Motor neuron (in vitro differentiated cells): Measurements from ENCODE around the gene TEX22. TPM values are rescaled to one million over a fixed set of nuclear protein-coding genes. Genes with fewer than 3 reads are reported as not detected.
A peak's percentile ranks its signal among the peaks of the same experiment; 100 is the strongest.

Experiments used
- ATAC-seq, 8 experiments: fragments of 200-7000 bp; cut with Tn5 transposase; replicated peaks in 6 of 8; 2 replicates each; pipeline ENCODE4 v1.8.0; 2021; ENCODE audit warnings: mild to moderate bottlenecking in 8 of 8, moderate library complexity in 8 of 8
- H3K27ac ChIP-seq, 2 donors: fragments of 250-450 bp; sonication (Bioruptor Pico); 2 replicates each; pipeline ENCODE4 v1.9.0; 2021; ENCODE audit warnings: antibody characterized with exemption in 2 of 2, mild to moderate bottlenecking in 2 of 2, moderate library complexity in 1 of 2
- H3K4me1 ChIP-seq, 2 donors: fragments of 250-450 bp; sonication (Bioruptor Pico); replicated peaks in 1 of 2; 2 replicates each; pipeline ENCODE4 v1.6.1; 2021; ENCODE audit warnings: antibody characterized with exemption in 2 of 2, mild to moderate bottlenecking in 2 of 2, moderate library complexity in 1 of 2
- H3K4me3 ChIP-seq, 5 donors: fragments of 250-450 bp; sonication (Bioruptor Pico); 2 replicates each; pipeline ENCODE4 v1.9.0; 2021; ENCODE audit warnings: antibody characterized with exemption in 5 of 5, mild to moderate bottlenecking in 5 of 5, moderate library complexity in 4 of 5
- WGBS, 10 experiments: fragments of 450-650 bp; shearing (Covaris generic); methylation state at CpG; one replicate each; pipeline ENCODE4 v1.0.0; 2022; 5-methylcytosine and 5-hydroxymethylcytosine counted together
- in situ Hi-C, 9 experiments: fragments of 400-800 bp; cut with MboI; loops; one replicate each; pipeline ENCODE4 v1.15.0; 2021; ENCODE audit warnings: low sequenced_read_pairs in 9 of 9, low pct_unique_long_range_greater_than_20kb in 2 of 9; ENCODE audit not compliant: unreplicated experiment in 9 of 9
- total RNA-seq, 8 experiments: library from RNA; unstranded; fragments of 300-600 nt; gene quantifications; 2 replicates each; pipeline versions ENCODE4 v1.2.3 to v1.2.4, GENCODE V29; 2022

The TEX22 gene
- total RNA-seq, 8 experiments from 2014 or later: 0.25 to 1.1 (median 0.88) TPM

- peaks cover 0 to 1% of the 10 kb centered on the region in 2 donors for H3K4me1 ChIP-seq
- ATAC-seq: peak in 3 of 8 experiments; percentile 22 to 67 (median 36)
- in situ Hi-C loops: no loop called here
- WGBS, 10 experiments: 100% methylated on average over 1 to 2 of the region's 12 CpGs; no CpG with 5 or more reads in 8 of the 10 experiments
- no peak overlapping the region for H3K27ac ChIP-seq
- H3K4me3 ChIP-seq: no peak overlapping the region
Observed at GRCh38 chr14:105389534-105389933, 8.8 kb upstream of the TEX22 start.

DNA sequence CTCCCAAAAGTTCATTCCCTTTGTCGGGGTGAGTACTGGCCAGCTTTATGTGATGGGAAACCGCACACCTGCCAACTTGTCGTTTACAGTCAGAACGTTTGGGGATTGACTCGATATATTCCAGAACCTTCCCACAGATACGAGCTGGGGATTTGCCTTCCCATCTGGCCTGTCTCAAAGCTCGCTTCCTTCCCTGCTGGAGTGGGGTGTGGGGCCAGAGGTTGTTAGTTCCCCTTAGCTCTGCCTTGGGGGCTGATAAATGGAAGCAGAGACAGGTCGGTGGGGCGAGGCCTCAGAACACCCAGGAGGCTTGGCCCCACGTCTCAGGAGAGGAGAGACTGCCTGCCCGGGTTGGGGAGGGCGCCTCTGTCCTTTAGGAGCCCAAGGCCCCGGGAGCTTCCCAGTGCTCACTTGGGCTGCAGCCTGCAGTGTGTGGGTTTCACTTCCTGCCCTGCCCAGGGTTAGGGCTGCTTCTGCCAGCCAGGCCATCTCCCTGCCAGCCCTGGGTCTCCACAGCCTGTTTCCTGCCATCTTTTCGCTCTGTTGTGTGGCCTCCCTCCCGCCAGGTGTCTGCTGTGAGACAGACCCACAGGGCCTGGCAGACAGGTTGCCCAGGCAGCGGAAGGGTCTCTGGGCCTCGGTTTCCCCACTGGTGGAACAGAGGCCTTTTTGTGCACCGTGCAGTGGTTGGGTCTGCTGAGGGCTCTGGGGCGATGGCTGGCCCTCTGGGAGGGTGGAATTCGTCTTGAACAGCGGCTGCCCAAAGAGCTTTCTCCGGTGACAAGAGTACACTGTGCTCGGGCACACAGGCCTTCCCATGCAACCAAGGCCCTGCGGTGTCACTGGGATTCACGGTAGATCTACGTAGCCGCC is 8.1 kb upstream of the TEX22 start:
- Histone ChIP-seq H3K4me1 (peaks cover 3 to 7% of the 10 kb centered on the region in 2 donors), H3K27ac (no peak overlapping the region), H3K4me3 (no peak overlapping the region)
- in situ Hi-C loops: no loop called here
- 64 to 100% (median 94%) methylated on average over 1 to 15 of the region's 27 CpGs; no CpG with 5 or more reads in 3 of the 10 experiments for WGBS, 10 experiments
- peak in 1 of 8 experiments; percentile 19 for ATAC-seq

DNA sequence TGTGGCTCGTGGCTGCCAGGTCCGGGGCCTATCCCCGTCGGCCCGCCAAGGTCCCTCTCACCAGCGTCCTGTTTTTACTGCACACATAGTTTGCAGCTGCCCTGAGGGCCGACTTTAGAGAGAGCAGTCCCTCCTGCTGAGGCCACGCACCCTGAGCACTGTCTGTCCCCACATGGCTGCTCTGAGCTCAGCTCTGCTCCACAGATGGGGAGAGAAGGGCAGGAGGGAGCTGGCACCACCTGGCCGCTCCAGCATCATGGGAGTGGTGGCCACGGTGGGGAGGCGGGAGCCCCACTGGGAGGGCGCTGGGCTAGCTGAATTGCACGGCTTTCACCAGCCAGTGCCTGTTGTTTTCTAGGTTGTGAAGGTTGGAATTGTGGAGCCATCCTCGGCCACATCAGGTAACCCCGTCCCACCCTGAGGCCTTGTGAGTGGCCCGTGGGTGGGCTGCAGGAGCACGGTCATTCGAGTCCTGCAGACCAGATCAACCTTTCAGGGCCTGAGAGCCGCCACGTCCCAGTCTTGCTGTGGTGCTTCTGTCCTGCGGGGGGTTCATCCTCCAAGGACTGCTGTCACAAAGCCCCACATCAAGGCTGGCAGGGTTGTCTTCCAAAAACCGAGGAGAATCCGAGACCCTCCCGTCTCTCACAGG is 7.4 kb upstream of the TEX22 start:
- H3K4me1 ChIP-seq: peaks cover 3 to 7% of the 10 kb centered on the region in 2 donors
- 67 to 95% (median 84%) methylated on average over 3 to 7 of the region's 24 CpGs; no CpG with 5 or more reads in 5 of the 10 experiments for WGBS, 10 experiments
- no peak for ATAC-seq
- in situ Hi-C loops: no loop called here
- H3K27ac ChIP-seq: no peak overlapping the region
- no peak overlapping the region for H3K4me3 ChIP-seq

- no peak overlapping the region for H3K27ac ChIP-seq
- in situ Hi-C loops: no loop called here
- ATAC-seq: no peak
- peaks cover 3 to 7% of the 10 kb centered on the region in 2 donors for H3K4me1 ChIP-seq
- 90% methylated on average over 2 of the region's 23 CpGs; no CpG with 5 or more reads in 9 of the 10 experiments for WGBS, 10 experiments
- H3K4me3 ChIP-seq: no peak overlapping the region
Observed at GRCh38 chr14:105391541-105391940, 6.8 kb upstream of the TEX22 start.

GRCh38 chr14:105392131-105393090 is 5.9 kb upstream of the TEX22 start:
- 73 to 80% (median 78%) methylated on average over 1 to 4 of the region's 40 CpGs; no CpG with 5 or more reads in 6 of the 10 experiments for WGBS, 10 experiments
- in situ Hi-C loops: no loop called here
- H3K27ac ChIP-seq: no peak overlapping the region
- ATAC-seq: peak in 1 of 8 experiments; percentile 18
- peaks cover 5 to 10% of the 10 kb centered on the region in 2 donors for H3K4me1 ChIP-seq
- H3K4me3 ChIP-seq: no peak overlapping the region

DNA sequence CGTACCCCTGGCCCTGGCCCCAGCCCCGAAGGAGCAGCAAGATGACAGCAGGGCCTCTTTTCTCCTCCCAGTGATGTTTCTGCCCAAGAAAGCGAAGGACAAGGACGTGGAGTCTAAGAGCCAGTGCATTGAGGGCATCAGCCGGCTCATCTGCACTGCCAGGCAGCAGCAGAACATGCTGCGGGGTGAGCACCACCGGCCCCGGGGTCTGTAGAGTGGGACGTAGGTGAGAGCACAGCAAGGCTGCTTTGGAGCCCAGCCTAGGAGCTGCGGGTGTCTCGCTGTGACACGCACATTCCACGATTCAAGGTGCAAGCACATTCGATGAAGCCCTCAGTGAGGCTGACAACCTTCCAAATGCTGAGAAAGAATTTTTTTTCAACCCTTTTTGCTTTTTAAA is 5.2 kb upstream of the TEX22 start:
- no peak for ATAC-seq
- WGBS, 10 experiments: 87 to 100% (median 97%) methylated on average over 3 to 7 of the region's 14 CpGs
- Histone ChIP-seq H3K4me1 (peaks cover 10 to 16% of the 10 kb centered on the region in 2 donors), H3K27ac (no peak overlapping the region), H3K4me3 (no peak overlapping the region)
- in situ Hi-C loops: no loop called here

- WGBS, 10 experiments: 50 to 100% (median 63%) methylated on average over 1 to 13 of the region's 25 CpGs; no CpG with 5 or more reads in 5 of the 10 experiments
- Histone ChIP-seq H3K27ac (peak overlapping the region; percentile 32 to 68), H3K4me1 (peaks cover 16 to 24% of the 10 kb centered on the region in 2 donors), H3K4me3 (no peak overlapping the region)
- in situ Hi-C loops: no loop called here
- no peak for ATAC-seq
Observed at GRCh38 chr14:105394714-105395537, 3.4 kb upstream of the TEX22 start.

GRCh38 chr14:105395538-105395854 is 2.8 kb upstream of the TEX22 start:
- 100% methylated on average over 1 of the region's 8 CpGs; no CpG with 5 or more reads in 9 of the 10 experiments for WGBS, 10 experiments
- Histone ChIP-seq H3K4me1 (peaks cover 16 to 24% of the 10 kb centered on the region in 2 donors), H3K27ac (no peak overlapping the region), H3K4me3 (no peak overlapping the region)
- in situ Hi-C loops: no loop called here
- ATAC-seq: no peak

- ATAC-seq: peak in 4 of 8 experiments; percentile 1 to 19 (median 5)
- peak overlapping the region; percentile 93 to 96 for H3K27ac ChIP-seq
- peak overlapping the region in 4 of 5 donors; percentile 76 to 97 (median 83) for H3K4me3 ChIP-seq
- peaks cover 16 to 24% of the 10 kb centered on the region in 2 donors for H3K4me1 ChIP-seq
- WGBS, 10 experiments: 80 to 100% (median 91%) methylated on average over 1 to 9 of the region's 13 CpGs; no CpG with 5 or more reads in 7 of the 10 experiments
- in situ Hi-C loops: no loop called here
Observed at GRCh38 chr14:105397350-105397931, 897 bp upstream of the TEX22 start.

DNA sequence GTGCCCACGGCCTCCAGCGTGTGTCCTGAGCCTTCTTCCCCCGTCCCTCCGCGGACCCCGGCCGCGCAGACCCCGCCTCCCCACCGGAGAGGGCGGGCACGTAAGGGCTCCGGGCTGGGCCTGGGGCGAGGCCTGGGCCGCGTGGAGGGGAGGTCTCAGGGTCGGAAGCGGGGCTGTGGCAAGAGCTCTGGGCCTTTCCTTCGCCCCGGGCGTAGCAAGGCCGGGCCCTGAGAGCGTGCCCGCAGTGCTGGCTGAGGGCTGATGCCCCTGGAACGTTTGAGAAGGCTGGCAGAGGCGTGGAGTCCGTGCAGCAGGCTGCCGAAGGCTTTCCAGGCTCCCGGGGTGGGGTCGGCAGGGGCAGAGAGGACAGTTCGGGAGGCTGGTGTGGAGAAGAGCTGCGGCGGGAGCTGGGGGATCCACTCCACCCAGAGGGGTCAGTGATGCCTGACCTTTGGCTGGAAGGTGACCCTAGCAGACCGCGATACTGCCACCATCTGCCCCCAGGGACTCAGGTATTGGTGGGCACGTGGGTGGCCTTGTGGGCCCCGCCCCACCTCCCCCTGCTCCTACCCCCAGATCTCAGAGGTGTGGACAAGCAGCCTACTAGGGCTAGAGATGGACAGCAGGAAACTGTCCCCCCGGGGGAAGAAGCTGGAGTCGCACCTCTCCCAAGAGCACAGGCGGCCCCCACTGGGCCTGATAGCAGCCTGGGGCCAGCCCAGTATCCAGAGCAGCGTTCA is 558 bp downstream of the TEX22 start:
- in situ Hi-C loops: no loop called here
- Histone ChIP-seq H3K27ac (peak overlapping the region; percentile 93 to 96), H3K4me1 (peaks cover 16 to 24% of the 10 kb centered on the region in 2 donors), H3K4me3 (peak overlapping the region; percentile 67 to 97 (median 82))
- WGBS, 10 experiments: no CpG with 5 or more reads among the region's 41 CpGs
- ATAC-seq: peak; percentile 44 to 73 (median 65)

DNA sequence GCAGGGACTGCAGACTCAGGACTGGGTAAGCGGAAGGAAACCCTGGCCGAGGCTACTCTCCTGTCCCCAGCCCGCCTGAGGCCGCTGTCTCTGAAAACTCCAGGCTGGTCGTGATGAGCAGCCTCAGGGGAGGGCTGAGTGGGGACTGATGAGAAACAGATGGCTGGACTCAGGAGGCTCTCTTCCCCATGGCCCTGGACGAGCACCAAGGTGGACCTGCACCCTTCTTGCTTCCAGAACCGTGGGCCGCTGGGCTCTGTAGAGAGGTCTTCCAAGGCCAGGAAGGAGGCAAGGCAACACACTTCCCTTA is 1.1 kb downstream of the TEX22 start:
- 0 to 100% (median 100%) methylated on average over 1 to 4 of the region's 8 CpGs; no CpG with 5 or more reads in 7 of the 10 experiments for WGBS, 10 experiments
- in situ Hi-C loops: no loop called here
- Histone ChIP-seq H3K4me1 (peaks cover 16 to 24% of the 10 kb centered on the region in 2 donors), H3K27ac (peak overlapping the region in 1 of 2 donors; percentile 96), H3K4me3 (peak overlapping the region; percentile 67 to 97 (median 82))
- ATAC-seq: no peak
